Loucy (cell line): Measurements from ENCODE around the gene TAS2R41.

Experiments used
- EZH2phosphoT487 ChIP-seq: fragments of 200-600 bp; IDR thresholded peaks from 2 replicates; pipeline ENCODE4 v1.6.1; 2018; ENCODE audit warnings: antibody characterized with exemption, mild to moderate bottlenecking, moderate library complexity, borderline replicate concordance
- TF ChIP-seq, protein P1 (sequence below): fragments of 200-600 bp; sonication (generic); conservative IDR thresholded peaks from 2 replicates; pipeline ENCODE4 v1.5.1; 2014; ENCODE audit warnings: mild to moderate bottlenecking, antibody characterized with exemption, low read length

DNA sequence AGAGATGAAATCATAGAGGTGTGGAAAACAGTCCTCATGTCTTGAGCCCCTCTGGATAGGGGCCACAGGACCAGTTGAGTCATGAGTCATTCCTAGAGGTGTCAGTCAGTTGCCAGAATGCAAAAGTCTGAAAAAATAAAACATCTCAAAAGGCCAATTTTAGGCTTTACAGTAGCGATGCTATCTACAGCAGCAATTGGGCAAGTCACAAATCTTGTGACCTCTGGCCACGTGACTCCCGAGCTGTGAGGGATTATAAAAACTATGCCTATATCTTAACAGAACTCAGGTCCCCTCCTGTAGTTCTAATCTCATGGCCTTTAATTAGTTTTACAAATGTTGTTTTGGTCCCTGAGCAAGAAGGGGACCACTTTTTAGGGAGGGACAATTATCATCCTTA, 15.6 kb upstream of the TAS2R41 start:
- TF ChIP-seq, protein P1, sequence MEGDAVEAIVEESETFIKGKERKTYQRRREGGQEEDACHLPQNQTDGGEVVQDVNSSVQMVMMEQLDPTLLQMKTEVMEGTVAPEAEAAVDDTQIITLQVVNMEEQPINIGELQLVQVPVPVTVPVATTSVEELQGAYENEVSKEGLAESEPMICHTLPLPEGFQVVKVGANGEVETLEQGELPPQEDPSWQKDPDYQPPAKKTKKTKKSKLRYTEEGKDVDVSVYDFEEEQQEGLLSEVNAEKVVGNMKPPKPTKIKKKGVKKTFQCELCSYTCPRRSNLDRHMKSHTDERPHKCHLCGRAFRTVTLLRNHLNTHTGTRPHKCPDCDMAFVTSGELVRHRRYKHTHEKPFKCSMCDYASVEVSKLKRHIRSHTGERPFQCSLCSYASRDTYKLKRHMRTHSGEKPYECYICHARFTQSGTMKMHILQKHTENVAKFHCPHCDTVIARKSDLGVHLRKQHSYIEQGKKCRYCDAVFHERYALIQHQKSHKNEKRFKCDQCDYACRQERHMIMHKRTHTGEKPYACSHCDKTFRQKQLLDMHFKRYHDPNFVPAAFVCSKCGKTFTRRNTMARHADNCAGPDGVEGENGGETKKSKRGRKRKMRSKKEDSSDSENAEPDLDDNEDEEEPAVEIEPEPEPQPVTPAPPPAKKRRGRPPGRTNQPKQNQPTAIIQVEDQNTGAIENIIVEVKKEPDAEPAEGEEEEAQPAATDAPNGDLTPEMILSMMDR: no peak
- no peak for TF ChIP-seq EZH2phosphoT487
